Stomach (tissue), 4 donors: ENCODE measurements around the gene COBL.

ENCODE experiments used
- EP300 ChIP-seq: sonication (generic); formaldehyde crosslinking; IDR thresholded peaks from one replicate; pipeline ENCODE4 v1.6.1; 2017; ENCODE audit warnings: antibody characterized with exemption
- POLR2A ChIP-seq, 4 donors: fragments of 450-650 bp; IDR thresholded peaks; one replicate each; pipeline ENCODE4 v1.6.1; 2016; ENCODE audit warnings: antibody characterized with exemption in 4 of 4, control low read depth in 2 of 4, mild to moderate bottlenecking in 1 of 4, moderate library complexity in 1 of 4
- POLR2AphosphoS5 ChIP-seq, 3 donors: sonication (generic); formaldehyde crosslinking; IDR thresholded peaks; one replicate each; pipeline ENCODE4 v1.6.1; 2016; ENCODE audit warnings: antibody characterized with exemption in 3 of 3
- TF ChIP-seq, protein P1 (sequence below), 7 experiments: fragments of 450-650 bp in 4 of 7; fragments of 200-600 bp in 3 of 7; sonication (generic) in 3 of 7; IDR thresholded peaks; one replicate each; pipeline ENCODE4 v1.5.1; 2016 to 2019; ENCODE audit warnings: antibody characterized with exemption in 7 of 7, control low read depth in 2 of 7, mild to moderate bottlenecking in 1 of 7

DNA sequence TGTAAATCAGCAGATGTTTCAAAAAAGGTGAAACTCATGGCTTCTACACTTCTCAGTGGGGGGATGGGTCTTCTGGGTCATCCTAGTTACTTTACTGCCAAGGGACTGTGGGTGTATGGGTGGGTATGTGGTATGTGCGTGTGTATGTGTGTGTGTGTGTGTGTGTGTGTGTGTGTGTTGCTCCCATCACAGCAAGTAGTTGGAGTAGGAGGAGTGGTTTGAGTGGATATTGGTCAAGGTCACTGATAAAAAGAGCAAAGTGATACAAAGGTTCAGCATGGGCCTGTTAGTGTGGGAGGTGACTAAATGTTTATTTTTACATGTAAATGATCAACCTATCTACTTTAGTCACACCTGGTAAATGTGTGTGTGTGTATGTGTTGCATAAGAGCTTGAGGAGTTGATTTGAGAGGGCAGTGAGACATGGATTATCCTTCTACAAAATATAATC lies 11.8 kb upstream of the COBL start:
- TF ChIP-seq POLR2AphosphoS5 (IDR thresholded peaks at IDR 0.05) (peak in 2 of 3 donors; percentile 38 to 51), EP300 (no peak), POLR2A (IDR thresholded peaks at IDR 0.05) (no peak)
- TF ChIP-seq, protein P1, sequence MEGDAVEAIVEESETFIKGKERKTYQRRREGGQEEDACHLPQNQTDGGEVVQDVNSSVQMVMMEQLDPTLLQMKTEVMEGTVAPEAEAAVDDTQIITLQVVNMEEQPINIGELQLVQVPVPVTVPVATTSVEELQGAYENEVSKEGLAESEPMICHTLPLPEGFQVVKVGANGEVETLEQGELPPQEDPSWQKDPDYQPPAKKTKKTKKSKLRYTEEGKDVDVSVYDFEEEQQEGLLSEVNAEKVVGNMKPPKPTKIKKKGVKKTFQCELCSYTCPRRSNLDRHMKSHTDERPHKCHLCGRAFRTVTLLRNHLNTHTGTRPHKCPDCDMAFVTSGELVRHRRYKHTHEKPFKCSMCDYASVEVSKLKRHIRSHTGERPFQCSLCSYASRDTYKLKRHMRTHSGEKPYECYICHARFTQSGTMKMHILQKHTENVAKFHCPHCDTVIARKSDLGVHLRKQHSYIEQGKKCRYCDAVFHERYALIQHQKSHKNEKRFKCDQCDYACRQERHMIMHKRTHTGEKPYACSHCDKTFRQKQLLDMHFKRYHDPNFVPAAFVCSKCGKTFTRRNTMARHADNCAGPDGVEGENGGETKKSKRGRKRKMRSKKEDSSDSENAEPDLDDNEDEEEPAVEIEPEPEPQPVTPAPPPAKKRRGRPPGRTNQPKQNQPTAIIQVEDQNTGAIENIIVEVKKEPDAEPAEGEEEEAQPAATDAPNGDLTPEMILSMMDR (IDR thresholded peaks at IDR 0.05), result no peak
